ENCODE results near the gene SLX4IP. TPM values are rescaled to one million over a fixed set of nuclear protein-coding genes. Genes with fewer than 3 reads are reported as not detected.
A peak's percentile ranks its signal among the peaks of the same experiment; 100 is the strongest.

Gene SLX4IP
- total RNA-seq, 1 experiment from 2014 or later: 7.4 TPM

DNA sequence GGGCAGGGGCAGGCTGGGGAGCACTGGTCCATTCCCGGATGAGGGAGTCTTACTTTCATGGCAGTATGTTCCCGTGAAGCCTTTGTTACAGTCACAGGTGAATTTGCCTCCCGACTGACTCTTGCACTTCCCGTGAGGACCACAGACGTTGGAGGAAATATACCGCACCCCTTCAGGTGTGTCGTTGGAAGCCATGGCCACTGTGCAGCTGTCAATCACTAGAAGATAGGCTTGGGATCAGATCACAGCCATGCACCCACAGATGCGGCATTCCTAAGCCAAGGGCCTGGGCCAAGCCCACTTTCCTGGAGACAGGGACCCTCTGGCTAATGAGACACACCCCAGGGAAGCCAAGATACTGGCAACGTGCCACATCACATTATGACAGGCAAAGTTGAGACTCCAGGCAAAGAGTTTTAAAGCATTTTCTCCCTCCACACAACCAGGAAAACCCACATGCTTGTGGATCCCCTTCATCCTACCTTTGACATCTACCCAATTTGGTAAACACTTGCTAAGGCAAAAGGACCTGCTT, 211.8 kb downstream of the SLX4IP start (continued):
- TF ChIP-seq, protein P1, sequence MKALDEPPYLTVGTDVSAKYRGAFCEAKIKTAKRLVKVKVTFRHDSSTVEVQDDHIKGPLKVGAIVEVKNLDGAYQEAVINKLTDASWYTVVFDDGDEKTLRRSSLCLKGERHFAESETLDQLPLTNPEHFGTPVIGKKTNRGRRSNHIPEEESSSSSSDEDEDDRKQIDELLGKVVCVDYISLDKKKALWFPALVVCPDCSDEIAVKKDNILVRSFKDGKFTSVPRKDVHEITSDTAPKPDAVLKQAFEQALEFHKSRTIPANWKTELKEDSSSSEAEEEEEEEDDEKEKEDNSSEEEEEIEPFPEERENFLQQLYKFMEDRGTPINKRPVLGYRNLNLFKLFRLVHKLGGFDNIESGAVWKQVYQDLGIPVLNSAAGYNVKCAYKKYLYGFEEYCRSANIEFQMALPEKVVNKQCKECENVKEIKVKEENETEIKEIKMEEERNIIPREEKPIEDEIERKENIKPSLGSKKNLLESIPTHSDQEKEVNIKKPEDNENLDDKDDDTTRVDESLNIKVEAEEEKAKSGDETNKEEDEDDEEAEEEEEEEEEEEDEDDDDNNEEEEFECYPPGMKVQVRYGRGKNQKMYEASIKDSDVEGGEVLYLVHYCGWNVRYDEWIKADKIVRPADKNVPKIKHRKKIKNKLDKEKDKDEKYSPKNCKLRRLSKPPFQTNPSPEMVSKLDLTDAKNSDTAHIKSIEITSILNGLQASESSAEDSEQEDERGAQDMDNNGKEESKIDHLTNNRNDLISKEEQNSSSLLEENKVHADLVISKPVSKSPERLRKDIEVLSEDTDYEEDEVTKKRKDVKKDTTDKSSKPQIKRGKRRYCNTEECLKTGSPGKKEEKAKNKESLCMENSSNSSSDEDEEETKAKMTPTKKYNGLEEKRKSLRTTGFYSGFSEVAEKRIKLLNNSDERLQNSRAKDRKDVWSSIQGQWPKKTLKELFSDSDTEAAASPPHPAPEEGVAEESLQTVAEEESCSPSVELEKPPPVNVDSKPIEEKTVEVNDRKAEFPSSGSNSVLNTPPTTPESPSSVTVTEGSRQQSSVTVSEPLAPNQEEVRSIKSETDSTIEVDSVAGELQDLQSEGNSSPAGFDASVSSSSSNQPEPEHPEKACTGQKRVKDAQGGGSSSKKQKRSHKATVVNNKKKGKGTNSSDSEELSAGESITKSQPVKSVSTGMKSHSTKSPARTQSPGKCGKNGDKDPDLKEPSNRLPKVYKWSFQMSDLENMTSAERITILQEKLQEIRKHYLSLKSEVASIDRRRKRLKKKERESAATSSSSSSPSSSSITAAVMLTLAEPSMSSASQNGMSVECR (CRISPR knock-in tag; IDR thresholded peaks at IDR 0.05; ENCODE audit: borderline replicate concordance): no peak
- TF ChIP-seq PRRX2 (CRISPR knock-in tag; IDR thresholded peaks at IDR 0.05) (no peak), ATF1 (CRISPR knock-in tag; IDR thresholded peaks at IDR 0.05) (no peak), HMGA2 (CRISPR knock-in tag; IDR thresholded peaks at IDR 0.05) (no peak), TEAD1 (CRISPR knock-in tag; IDR thresholded peaks at IDR 0.05) (no peak)
- TF ChIP-seq, protein P2, sequence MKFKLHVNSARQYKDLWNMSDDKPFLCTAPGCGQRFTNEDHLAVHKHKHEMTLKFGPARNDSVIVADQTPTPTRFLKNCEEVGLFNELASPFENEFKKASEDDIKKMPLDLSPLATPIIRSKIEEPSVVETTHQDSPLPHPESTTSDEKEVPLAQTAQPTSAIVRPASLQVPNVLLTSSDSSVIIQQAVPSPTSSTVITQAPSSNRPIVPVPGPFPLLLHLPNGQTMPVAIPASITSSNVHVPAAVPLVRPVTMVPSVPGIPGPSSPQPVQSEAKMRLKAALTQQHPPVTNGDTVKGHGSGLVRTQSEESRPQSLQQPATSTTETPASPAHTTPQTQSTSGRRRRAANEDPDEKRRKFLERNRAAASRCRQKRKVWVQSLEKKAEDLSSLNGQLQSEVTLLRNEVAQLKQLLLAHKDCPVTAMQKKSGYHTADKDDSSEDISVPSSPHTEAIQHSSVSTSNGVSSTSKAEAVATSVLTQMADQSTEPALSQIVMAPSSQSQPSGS (CRISPR knock-in tag; IDR thresholded peaks at IDR 0.05; ENCODE audit: borderline replicate concordance, low read depth): no peak
- TF ChIP-seq, protein P3, sequence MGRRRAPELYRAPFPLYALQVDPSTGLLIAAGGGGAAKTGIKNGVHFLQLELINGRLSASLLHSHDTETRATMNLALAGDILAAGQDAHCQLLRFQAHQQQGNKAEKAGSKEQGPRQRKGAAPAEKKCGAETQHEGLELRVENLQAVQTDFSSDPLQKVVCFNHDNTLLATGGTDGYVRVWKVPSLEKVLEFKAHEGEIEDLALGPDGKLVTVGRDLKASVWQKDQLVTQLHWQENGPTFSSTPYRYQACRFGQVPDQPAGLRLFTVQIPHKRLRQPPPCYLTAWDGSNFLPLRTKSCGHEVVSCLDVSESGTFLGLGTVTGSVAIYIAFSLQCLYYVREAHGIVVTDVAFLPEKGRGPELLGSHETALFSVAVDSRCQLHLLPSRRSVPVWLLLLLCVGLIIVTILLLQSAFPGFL (CRISPR knock-in tag; IDR thresholded peaks at IDR 0.05; ENCODE audit: borderline replicate concordance): no peak
- TF ChIP-seq, protein P4, sequence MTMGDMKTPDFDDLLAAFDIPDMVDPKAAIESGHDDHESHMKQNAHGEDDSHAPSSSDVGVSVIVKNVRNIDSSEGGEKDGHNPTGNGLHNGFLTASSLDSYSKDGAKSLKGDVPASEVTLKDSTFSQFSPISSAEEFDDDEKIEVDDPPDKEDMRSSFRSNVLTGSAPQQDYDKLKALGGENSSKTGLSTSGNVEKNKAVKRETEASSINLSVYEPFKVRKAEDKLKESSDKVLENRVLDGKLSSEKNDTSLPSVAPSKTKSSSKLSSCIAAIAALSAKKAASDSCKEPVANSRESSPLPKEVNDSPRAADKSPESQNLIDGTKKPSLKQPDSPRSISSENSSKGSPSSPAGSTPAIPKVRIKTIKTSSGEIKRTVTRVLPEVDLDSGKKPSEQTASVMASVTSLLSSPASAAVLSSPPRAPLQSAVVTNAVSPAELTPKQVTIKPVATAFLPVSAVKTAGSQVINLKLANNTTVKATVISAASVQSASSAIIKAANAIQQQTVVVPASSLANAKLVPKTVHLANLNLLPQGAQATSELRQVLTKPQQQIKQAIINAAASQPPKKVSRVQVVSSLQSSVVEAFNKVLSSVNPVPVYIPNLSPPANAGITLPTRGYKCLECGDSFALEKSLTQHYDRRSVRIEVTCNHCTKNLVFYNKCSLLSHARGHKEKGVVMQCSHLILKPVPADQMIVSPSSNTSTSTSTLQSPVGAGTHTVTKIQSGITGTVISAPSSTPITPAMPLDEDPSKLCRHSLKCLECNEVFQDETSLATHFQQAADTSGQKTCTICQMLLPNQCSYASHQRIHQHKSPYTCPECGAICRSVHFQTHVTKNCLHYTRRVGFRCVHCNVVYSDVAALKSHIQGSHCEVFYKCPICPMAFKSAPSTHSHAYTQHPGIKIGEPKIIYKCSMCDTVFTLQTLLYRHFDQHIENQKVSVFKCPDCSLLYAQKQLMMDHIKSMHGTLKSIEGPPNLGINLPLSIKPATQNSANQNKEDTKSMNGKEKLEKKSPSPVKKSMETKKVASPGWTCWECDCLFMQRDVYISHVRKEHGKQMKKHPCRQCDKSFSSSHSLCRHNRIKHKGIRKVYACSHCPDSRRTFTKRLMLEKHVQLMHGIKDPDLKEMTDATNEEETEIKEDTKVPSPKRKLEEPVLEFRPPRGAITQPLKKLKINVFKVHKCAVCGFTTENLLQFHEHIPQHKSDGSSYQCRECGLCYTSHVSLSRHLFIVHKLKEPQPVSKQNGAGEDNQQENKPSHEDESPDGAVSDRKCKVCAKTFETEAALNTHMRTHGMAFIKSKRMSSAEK (CRISPR knock-in tag; IDR thresholded peaks at IDR 0.05; ENCODE audit: borderline replicate concordance): no peak
- TF ChIP-seq, protein P5, sequence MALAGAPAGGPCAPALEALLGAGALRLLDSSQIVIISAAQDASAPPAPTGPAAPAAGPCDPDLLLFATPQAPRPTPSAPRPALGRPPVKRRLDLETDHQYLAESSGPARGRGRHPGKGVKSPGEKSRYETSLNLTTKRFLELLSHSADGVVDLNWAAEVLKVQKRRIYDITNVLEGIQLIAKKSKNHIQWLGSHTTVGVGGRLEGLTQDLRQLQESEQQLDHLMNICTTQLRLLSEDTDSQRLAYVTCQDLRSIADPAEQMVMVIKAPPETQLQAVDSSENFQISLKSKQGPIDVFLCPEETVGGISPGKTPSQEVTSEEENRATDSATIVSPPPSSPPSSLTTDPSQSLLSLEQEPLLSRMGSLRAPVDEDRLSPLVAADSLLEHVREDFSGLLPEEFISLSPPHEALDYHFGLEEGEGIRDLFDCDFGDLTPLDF (CRISPR knock-in tag; IDR thresholded peaks at IDR 0.05): no peak

DNA sequence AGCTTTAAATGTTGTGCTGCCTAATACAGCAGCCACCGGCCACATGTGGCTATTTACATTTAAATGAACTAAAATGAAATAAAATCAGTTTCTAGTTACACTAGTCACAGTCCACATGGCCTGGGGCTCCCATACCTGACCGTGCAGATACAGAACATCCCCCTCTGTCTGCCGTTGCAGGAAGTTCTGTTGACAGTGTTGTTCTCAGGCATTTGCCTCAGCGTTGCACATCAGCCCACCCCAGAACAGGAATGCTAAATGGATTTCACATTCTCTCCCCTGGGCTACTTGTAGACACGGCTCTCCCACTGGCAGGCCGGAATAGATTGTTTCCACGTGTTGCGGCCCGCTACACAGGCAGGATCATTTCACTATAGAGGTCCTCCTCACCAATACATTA, 212.4 kb downstream of the SLX4IP start:
- Mint-ChIP-seq H3K27ac (peak overlapping the region; percentile 81), H3K4me1 (peaks cover 48% of the 10 kb centered on the region), H3K36me3 (peaks cover 82% of the 10 kb centered on the region), H3K4me3 (no peak overlapping the region), H3K9me3 (no peaks in the 10 kb centered on the region), H3K27me3 (ENCODE audit: low read depth) (no peaks in the 10 kb centered on the region)
- peak; percentile 58 for DNase-seq (ENCODE audit: low spot score)
- ChIA-PET CTCF (no interaction called here), POLR2A (no interaction called here)
- TF ChIP-seq ZBTB21 (CRISPR knock-in tag; IDR thresholded peaks at IDR 0.05; ENCODE audit: borderline replicate concordance) (no peak), GABPB1 (CRISPR knock-in tag; IDR thresholded peaks at IDR 0.05) (no peak)
- TF ChIP-seq, protein P6, sequence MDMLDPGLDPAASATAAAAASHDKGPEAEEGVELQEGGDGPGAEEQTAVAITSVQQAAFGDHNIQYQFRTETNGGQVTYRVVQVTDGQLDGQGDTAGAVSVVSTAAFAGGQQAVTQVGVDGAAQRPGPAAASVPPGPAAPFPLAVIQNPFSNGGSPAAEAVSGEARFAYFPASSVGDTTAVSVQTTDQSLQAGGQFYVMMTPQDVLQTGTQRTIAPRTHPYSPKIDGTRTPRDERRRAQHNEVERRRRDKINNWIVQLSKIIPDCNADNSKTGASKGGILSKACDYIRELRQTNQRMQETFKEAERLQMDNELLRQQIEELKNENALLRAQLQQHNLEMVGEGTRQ (CRISPR knock-in tag; IDR thresholded peaks at IDR 0.05): no peak
- TF ChIP-seq, protein P7, sequence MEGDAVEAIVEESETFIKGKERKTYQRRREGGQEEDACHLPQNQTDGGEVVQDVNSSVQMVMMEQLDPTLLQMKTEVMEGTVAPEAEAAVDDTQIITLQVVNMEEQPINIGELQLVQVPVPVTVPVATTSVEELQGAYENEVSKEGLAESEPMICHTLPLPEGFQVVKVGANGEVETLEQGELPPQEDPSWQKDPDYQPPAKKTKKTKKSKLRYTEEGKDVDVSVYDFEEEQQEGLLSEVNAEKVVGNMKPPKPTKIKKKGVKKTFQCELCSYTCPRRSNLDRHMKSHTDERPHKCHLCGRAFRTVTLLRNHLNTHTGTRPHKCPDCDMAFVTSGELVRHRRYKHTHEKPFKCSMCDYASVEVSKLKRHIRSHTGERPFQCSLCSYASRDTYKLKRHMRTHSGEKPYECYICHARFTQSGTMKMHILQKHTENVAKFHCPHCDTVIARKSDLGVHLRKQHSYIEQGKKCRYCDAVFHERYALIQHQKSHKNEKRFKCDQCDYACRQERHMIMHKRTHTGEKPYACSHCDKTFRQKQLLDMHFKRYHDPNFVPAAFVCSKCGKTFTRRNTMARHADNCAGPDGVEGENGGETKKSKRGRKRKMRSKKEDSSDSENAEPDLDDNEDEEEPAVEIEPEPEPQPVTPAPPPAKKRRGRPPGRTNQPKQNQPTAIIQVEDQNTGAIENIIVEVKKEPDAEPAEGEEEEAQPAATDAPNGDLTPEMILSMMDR (IDR thresholded peaks at IDR 0.05): peak; percentile 19; the same call in 1 of the 2 replicates
- peak; percentile 87 for ATAC-seq

Data from WTC11 (cell line).